Measurements from ENCODE around the gene PIK3C2G. TPM values are rescaled to one million over a fixed set of nuclear protein-coding genes. Genes with fewer than 3 reads are reported as not detected.
A peak's percentile ranks its signal among the peaks of the same experiment; 100 is the strongest.

Gene PIK3C2G
- total RNA-seq, 1 donor from 2014 or later: 0.26 TPM

DNA sequence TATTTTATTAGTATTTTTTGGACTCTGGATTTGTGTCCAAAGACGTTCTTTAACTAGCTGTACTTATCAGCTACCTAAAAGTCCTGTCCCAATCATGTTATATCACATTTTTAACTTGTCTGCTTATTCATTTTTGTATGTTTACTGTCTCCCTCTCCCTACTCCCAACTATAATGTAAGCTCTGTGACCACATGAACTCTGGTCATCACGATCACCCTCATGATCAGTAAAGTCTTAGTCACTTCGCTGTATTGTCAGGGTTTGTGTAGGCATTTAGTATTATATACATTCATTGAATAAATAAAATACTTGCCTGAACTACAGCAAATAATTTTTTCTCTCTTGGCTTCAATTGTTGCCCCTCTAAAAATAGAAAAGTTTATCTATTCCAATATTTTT lies 211.0 kb downstream of the PIK3C2G start:
- Histone ChIP-seq H3K4me3 (ENCODE audit: low read depth, low read length) (no peak overlapping the region), H3K27me3 (ENCODE audit: control insufficient read depth, insufficient read depth, low read length) (no peaks in the 10 kb centered on the region), H3K36me3 (ENCODE audit: control insufficient read depth, insufficient read depth, low read length) (no peaks in the 10 kb centered on the region)
- no peak for FAIRE-seq
- TF ChIP-seq, protein P1, sequence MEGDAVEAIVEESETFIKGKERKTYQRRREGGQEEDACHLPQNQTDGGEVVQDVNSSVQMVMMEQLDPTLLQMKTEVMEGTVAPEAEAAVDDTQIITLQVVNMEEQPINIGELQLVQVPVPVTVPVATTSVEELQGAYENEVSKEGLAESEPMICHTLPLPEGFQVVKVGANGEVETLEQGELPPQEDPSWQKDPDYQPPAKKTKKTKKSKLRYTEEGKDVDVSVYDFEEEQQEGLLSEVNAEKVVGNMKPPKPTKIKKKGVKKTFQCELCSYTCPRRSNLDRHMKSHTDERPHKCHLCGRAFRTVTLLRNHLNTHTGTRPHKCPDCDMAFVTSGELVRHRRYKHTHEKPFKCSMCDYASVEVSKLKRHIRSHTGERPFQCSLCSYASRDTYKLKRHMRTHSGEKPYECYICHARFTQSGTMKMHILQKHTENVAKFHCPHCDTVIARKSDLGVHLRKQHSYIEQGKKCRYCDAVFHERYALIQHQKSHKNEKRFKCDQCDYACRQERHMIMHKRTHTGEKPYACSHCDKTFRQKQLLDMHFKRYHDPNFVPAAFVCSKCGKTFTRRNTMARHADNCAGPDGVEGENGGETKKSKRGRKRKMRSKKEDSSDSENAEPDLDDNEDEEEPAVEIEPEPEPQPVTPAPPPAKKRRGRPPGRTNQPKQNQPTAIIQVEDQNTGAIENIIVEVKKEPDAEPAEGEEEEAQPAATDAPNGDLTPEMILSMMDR (IDR thresholded peaks at IDR 0.05; ENCODE audit: insufficient read depth, low read length, severe bottlenecking): no peak
- peak; percentile 28 for DNase-seq (ENCODE audit: low read depth)

DNA sequence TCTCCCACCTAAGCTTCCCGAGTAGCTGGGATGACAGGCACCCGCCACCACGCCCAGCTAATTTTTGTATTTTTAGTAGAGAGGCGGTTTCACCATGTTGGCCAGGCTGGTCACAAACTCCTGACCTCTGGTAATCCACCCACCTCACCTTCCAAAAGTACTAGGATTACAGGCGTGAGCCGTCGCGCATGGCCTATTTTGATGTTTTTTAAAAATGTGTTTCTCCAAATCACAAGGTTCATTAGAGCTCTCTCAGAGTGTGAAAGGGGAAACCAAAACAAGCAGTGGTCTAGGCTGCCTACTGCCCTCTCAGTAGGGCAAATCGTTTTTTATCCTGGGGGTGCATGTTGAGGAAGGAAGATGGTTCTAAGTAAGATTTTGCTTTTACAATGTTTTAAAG lies 211.5 kb downstream of the PIK3C2G start:
- Histone ChIP-seq H3K27me3 (ENCODE audit: control insufficient read depth, insufficient read depth, low read length) (no peaks in the 10 kb centered on the region), H3K4me3 (ENCODE audit: low read depth, low read length) (no peak overlapping the region), H3K36me3 (ENCODE audit: control insufficient read depth, insufficient read depth, low read length) (no peaks in the 10 kb centered on the region)
- DNase-seq (ENCODE audit: low read depth) (no peak), FAIRE-seq (no peak)
- TF ChIP-seq, protein P1 (IDR thresholded peaks at IDR 0.05; ENCODE audit: insufficient read depth, low read length, severe bottlenecking): no peak

DNA sequence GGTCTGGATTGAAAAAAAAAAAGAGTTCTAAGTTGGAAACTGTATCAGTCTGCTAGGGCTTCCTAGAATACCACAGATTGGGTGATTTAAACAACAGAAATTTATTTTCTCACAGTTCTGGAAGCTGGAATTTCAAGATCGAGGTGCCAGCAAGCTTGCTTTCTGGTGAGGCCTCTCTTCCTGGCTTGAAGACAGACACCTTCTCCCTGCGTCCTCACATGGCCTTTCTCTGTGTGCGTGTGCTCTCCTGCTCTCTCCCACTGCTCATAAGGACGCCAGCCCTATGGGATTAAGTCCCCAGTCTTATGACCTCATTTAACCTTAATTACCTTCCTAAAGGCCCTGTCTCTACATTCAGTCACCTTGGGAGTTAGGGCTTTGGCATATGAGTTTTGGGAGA lies 215.5 kb downstream of the PIK3C2G start:
- H3K4me3 ChIP-seq (ENCODE audit: low read depth, low read length): no peak overlapping the region
- no peak for DNase-seq (ENCODE audit: low read depth)
- no peaks in the 10 kb centered on the region for H3K27me3 ChIP-seq (ENCODE audit: control insufficient read depth, insufficient read depth, low read length)
- TF ChIP-seq, protein P1 (IDR thresholded peaks at IDR 0.05; ENCODE audit: insufficient read depth, low read length, severe bottlenecking): no peak
- H3K36me3 ChIP-seq (ENCODE audit: control insufficient read depth, insufficient read depth, low read length): no peaks in the 10 kb centered on the region
- FAIRE-seq: no peak

DNA sequence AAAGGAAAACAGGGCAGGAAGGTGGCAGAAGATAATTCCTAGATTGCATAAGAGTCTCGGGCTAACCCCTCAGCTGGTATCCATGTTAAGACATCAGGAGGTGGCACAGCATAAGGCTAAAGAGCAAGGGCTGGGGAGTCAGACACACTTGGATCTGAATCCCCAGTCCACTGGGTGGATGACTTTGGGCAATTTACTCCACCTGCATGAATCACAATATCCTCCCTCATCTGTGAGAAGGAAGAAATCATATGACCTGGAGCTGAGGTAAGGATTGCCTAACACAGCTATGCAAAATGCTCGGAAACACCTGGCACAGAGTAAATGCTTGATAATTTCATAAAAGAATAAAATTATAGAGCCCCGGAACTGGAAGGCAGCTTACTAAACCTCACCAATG lies 217.9 kb downstream of the PIK3C2G start:
- TF ChIP-seq, protein P1 (IDR thresholded peaks at IDR 0.05; ENCODE audit: insufficient read depth, low read length, severe bottlenecking): no peak
- DNase-seq (ENCODE audit: low read depth) (peak; percentile 96), FAIRE-seq (peak; percentile 60)

DNA sequence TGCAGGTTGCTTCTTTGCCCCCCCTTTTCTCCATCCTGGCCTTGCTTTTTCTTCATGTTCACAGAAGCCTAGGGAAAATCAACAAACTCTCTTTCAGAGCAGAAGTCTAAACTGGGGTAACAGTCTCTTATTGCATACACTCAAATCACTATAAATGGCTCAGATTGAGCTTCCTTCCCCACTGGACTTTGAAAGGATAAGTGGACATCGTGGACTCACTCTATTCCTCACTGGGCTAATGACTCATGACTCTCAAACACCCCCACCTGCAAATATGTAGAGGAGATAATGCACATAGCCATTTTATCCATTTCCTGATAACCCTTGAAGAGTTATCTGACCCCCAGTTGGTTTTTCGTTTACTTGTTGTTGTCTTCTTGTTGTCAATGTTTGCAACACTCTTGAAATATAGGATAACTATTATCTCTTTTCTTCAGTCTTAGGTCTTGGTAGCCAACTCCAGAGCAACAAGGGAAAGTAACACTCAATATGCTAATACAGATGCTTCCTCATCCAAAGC lies 221.3 kb downstream of the PIK3C2G start:
- no peaks in the 10 kb centered on the region for H3K27me3 ChIP-seq (ENCODE audit: control insufficient read depth, insufficient read depth, low read length)
- DNase-seq (ENCODE audit: low read depth) (no peak), FAIRE-seq (no peak)
- no peaks in the 10 kb centered on the region for H3K36me3 ChIP-seq (ENCODE audit: control insufficient read depth, insufficient read depth, low read length)
- no peak overlapping the region for H3K4me3 ChIP-seq (ENCODE audit: low read depth, low read length)
- TF ChIP-seq, protein P1 (IDR thresholded peaks at IDR 0.05; ENCODE audit: insufficient read depth, low read length, severe bottlenecking): no peak

More for the DNA sequence above, 217.9 kb downstream of the PIK3C2G start:
- Histone ChIP-seq H3K4me3 (ENCODE audit: low read depth, low read length) (no peak overlapping the region), H3K36me3 (ENCODE audit: control insufficient read depth, insufficient read depth, low read length) (no peaks in the 10 kb centered on the region), H3K27me3 (ENCODE audit: control insufficient read depth, insufficient read depth, low read length) (no peaks in the 10 kb centered on the region)

DNA sequence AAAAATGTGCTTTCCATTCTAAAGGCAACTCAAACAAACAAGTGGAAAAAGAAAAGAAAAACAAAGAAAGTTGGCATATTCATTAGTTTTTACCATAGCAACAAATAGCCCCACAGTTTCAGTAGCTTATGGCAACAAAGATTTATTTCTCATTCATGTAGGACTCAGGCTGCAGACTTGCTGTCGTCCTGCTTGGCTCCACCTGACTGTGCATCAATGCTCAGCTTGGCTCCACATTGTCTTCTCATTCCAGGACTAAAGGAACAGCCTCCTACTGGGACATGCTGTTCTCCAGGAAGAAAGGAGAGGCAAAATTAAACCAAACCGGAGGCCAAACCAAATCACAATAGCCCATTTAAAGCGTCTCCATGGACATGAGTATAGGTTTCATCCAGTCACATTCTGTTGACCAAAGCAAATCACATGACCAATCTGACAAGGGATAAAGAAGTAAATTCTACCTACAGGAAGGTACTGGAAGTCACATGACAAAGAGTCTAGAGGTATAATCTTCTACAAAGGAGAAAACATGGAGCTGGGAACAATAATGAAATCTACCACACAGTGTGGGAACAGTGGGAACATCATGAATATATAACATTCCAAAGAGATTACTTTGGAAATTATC lies 222.5 kb downstream of the PIK3C2G start:
- TF ChIP-seq, protein P1 (IDR thresholded peaks at IDR 0.05; ENCODE audit: insufficient read depth, low read length, severe bottlenecking): no peak
- no peaks in the 10 kb centered on the region for H3K36me3 ChIP-seq (ENCODE audit: control insufficient read depth, insufficient read depth, low read length)
- no peak for DNase-seq (ENCODE audit: low read depth)
- H3K4me3 ChIP-seq (ENCODE audit: low read depth, low read length): no peak overlapping the region
- no peaks in the 10 kb centered on the region for H3K27me3 ChIP-seq (ENCODE audit: control insufficient read depth, insufficient read depth, low read length)
- no peak for FAIRE-seq

Measured in bronchial epithelial cell (primary cell).